HL-60/S4 (cell line): ENCODE data around the gene KCNMA1.

Experiments used
- in situ Hi-C: fragments of 300-500 bp; cut with MboI; formaldehyde crosslinking; loops from 2 replicates; pipeline ENCODE4 v1.14.3; 2022; ENCODE audit warnings: low sequenced_read_pairs

The KCNMA1 gene

DNA sequence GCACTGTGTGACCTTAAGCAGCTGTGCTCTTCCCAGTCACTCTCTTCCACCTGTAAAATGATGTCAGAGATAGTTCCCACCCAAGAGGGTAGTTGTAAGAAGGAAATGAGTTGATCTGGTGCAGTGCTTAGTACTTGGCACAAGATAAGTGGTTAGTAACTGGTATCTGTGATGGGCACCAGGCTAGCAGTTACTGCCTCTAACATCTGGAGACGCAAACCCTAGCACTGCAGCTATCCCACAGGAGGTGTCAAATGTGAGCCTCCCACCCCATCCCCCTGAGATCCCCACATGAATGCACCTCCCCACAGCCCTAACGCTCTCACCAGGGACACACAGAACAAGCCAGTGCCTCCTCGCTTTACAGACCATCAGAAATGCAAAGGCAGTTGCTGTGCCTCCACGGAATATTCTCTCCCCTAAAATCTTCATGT is 72.0 kb downstream of the KCNMA1 start:
- in situ Hi-C loops, result no loop called here

DNA sequence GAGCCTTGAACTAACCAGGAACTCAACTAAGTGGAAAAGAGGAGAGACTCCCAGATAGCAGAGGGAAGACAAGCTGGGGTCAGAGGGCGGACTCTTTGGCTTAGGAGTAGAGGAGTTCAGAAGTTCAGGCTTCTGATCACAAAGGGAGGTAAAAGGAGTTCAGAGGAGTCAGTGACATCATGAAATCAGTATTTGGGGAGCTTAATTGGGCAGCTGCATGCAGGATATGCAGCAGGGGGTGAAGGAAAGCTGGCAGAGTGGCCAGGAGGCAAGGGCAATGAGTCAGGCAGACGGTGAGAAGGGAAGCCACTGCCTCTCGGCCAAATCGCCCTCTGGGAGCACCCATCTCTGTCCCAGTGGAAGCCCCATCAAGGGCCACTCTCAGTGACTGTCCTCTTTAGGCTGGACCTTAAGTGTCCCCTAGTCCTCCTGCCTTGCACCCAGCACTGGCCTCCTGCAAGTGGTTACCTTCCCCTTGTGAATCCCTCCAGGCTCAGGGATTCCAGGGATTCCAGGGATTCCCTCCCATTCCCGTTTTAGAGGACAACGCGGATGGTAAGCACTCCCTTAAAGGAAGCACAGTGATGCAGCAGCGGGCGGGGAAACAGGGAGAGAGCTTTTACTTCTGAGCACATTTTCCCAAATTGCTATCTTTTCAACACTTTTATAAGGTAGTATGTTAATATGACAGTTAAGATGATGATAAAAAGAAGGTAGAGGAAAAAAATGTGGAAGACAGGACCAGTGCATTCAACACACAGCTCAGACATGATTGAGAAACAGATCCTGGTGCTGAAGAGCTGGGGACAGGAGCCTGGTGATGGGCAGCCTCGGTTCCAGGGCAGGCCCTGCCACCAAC is 72.6 kb downstream of the KCNMA1 start:
- in situ Hi-C loops, result no loop called here

DNA sequence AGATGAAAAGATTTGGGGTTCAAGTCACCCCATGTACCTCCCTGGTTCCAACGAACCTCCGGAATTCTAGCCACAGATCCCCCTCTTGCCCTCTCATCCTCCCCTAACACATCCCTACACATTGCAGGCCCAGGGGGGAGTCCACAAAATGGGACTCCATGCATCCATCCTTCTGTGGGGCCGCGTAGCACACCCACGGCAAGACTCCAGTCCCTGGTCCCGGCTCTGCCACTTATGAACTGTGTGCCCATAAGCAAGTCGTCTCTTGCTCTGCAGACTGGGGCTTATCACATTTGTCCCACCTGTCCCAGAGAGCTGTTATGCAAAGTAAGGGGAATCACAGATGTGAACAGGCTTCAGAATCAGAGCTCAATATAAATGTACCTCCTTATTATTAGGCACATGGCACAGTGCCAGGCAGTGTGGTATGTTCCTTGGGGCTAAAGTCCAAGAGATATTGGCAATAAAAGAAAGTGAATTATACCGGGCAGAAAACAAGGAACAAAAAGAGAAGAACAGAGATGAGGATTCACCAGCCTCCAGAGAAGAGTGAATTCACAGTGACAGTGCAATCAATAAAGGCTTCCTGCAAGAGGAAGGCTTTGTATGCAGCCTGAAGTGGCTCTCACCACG is 73.9 kb downstream of the KCNMA1 start:
- in situ Hi-C loops, result no loop called here

DNA sequence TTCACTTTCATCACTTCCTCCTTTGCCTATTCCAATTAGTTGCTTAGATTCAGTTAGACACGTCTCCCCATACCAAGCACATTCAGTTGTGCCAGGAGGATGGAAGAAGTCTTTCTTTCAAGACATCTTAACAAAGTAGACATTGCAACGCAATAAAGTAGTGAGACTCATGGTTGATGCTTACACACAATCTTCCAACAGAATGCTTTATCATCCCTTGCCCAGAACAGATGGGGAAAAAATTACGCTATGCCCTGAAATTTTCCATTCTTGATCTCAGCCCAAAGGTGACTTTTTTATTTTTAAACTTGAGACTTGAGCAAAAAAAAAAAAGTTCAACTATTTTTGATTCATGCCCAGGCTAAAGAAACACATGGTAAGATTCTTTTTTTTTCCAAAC is 74.9 kb downstream of the KCNMA1 start:
- in situ Hi-C loops, result no loop called here

DNA sequence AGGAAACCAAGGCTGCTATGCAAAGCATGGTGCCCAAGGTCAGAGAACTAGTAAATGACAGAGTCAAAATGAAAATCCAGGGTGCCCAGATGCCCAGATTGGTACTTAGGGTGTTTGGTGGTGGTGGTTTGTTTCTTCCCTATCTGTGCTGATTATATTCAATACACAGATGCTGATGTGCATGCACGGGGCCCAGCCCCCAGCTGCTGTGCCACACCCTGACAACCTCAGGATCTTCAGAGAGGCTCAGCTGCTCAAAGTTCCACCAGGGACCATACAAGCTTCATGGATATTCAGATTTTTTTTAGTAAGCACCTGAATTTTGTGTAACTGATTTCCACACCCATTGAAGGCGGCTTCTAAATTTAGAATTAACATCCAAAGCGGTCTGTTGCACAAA is 75.6 kb downstream of the KCNMA1 start:
- in situ Hi-C loops, result no loop called here

DNA sequence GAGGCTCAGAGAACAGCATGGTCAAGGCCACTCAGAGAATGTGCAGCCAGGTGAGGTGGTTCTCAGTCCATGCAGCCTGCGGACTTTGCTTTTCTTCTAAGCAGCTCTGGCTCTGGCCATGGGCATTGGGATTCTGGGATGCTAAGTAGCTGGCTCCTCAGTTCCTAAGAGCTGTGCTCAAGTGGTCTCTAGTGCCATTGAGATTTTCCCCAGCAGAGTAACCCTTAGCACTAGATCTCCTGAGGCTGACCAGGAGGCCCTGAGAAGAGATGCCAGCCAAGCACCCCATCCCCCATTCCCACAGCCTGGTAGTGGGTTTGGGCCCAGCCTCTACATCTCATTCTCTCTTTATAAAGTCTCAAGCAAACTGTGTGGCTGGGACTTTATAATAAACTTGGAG is 77.1 kb downstream of the KCNMA1 start:
- in situ Hi-C loops, result no loop called here

DNA sequence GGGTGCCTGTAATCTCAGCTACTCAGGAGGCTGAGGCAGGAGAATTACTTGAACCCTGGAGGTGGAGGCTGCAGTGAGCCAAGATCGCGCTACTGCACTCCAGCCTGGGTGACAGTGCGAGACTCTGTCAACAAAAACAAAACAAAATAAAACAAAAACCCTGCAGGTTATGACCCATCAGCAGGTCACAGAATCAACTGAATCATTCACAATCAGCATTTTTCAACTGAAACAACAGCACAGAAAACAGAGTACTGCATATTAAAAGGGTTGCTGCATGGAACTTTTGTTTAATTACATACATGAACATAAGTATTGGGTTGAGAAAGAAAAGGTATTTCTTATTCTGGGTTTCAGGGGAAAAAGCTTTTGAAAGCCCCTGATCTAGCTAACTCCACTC is 77.6 kb downstream of the KCNMA1 start:
- in situ Hi-C loops, result no loop called here

DNA sequence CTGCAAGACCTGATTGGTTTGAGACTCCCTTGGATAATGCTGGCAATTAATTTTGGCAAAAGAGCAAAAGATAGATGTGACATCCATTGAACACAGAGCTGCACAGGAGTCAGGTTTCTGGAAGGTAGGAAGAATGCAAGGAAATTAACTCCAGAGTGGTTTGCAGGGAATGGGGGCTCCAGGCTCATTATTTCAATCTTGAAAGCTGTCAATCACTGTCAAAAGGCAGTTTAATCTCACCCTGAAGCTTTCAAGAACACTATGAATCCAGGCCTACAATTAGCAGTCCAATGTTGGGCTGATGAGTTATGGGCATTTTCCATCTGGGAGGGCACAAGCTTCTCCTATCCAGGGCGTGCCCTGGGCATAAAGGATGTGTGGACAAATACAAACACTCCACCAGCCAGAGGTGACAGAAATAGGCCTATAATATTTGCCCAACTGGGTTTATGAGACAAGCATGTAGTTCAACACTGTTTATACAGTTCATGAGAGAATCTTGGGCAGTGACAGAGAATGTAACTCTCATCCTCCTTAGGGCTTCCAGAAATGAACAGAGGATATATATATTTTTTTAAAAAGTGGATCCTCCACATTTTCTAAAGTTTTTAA is 80.5 kb downstream of the KCNMA1 start:
- in situ Hi-C loops, result no loop called here

DNA sequence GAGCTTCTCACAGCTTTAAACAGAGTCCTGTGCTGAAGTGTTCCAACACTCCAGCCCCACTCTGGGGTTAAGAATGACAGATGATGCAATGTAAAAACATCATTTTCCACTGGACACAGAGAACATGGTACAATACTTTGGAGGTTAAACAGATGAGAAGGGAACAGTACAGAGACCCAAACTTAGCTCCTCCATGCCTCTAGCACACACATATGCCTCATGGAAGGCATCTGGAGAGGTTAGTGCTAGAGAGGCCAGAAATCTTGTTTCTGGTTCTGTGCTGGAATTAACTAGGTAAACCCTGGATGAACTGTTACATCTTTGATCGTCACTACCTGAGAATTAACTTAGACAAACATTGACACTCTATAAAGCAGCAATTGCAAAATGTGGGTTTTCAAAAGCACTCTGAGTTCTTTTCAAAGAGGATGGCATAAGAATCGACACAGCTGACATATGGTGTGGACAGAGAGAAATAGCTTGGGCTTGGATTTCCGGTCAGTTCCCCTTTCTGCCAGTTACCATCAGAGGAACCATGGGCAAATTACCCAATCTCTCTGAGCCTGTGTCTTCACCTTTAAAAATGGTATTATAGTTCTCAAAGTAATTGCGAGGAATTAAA is 81.9 kb downstream of the KCNMA1 start:
- in situ Hi-C loops, result no loop called here

DNA sequence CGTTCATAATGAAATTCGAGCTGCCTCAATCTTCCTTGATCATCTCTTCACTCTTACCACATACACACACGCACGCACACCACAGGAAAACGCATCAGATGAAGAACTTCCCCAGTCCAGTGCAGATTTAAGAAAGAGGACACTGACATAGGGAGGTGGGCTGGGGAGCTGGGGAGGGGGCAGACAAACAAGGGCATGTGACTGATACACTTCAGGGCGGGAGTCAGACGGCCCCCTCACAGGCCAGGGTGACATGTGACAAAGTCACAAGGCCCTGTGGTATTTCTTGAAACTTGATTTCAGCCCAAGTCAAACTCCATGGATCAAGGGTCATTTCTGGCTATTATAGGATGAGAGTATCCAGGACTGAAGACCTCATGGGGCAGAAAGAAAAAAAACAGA is 82.6 kb downstream of the KCNMA1 start:
- in situ Hi-C loops, result no loop called here

DNA sequence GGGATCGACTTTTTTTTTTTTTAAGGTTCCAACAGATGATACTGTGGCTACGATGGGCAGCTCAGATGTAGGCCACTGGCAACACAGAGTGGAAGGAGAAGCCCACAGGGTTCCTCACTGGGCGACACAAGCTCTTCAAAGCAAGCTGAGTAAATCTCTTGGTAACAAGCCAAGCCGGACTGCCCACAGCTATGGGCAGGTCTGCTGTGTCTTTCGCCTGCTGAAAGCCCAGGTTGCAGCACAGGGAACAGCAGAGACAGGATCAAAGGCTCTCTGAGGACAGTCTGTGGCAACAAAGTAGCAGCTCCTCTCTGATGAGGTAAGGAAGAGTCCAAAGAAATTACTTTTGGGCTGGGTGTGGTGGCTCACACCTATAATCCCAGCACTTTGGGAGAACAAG is 83.6 kb downstream of the KCNMA1 start:
- in situ Hi-C loops, result no loop called here

DNA sequence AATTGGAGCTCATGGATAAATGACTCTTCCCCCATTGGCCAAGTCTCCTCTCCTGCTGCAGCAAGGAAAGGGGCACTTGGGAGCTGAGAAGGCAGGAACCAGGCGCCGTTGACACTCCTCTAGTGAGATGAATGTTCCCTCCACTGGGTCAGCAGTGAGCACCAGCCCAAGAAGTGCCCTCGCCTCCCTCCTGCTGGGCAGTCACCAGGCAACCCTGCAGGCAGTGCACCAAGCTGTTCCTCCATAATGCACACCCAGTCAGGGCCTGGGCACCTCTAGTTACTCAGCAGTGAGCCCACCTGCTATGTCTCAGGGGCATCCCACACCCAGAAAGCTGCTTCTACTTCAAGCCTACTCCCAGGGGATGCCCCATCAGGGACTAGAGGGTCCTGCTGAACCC is 84.3 kb downstream of the KCNMA1 start:
- in situ Hi-C loops, result no loop called here

DNA sequence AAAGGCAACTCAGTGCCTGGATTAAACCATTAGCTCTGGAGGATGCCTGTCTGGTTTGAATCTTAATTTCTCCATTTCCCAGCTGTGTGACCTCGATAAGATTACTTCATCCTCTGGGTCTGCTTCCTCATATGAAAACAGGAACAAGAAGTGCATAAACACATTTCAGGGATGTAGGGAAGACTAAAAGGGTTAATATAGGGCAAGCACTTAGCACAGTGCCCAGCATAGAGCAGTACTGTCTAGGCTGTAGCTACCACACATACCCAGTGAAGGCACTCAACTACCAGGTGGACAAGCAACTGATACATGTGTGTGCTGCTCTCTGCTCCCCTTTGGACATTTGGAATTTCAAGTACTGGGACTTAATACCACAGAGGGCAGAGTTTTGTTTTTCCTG is 85.4 kb downstream of the KCNMA1 start:
- in situ Hi-C loops, result no loop called here

DNA sequence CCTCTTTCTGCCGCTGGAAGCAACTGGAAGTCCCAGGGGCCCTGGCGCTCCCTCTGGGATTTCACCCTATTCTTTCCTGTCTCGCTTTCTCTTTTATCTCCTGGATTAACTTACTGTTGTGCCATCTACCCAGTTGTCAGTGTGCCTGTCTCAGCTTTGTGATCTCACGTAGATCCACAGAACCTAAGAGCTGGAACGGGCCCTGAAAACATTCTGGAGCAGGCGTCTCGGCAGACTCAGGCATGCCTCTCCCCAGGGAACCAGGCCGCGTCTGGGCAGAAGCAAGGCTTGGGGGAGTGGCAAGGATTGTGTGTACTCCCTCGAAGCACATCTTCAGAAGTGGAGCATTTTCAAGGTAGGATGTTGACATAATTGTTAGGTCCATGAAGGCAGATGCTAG is 87.2 kb downstream of the KCNMA1 start:
- in situ Hi-C loops, result no loop called here

DNA sequence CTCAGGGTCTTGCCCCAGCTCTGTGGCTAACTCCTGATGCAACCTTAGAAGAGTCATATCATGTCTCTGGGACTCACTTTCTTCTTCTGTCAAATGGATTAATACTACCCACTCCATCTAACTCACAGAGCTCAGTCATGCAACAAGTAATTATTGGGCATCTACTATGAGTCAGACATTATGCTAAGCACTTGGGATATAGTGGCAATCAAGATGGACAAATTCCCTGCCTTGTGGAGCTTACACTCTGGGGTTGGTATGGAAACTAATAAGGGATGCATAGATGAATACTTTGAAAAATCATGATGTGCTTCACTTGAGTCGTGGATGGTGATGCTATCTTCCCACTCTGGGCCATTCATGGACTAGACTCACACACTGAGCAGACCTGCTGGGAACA is 88.9 kb downstream of the KCNMA1 start:
- in situ Hi-C loops, result no loop called here

DNA sequence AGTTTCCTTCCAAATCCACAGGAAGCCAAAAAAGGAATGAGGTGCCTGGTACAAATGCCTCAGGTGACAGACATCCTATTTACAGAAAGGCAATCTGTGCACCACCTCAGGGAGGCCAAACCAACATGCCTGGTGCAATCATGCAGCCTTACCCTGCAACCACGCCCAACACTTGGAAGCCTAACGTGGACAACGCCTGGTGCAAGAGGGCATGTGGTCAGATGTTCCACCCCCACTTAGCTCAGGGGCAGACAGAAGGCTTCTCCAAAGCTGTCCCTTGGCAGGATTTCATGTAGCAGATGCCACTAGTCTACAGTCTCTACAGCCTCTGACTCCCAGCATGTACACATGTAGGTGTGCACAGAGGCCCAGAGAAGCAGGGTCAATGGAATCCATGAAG is 89.5 kb downstream of the KCNMA1 start:
- in situ Hi-C loops, result no loop called here

DNA sequence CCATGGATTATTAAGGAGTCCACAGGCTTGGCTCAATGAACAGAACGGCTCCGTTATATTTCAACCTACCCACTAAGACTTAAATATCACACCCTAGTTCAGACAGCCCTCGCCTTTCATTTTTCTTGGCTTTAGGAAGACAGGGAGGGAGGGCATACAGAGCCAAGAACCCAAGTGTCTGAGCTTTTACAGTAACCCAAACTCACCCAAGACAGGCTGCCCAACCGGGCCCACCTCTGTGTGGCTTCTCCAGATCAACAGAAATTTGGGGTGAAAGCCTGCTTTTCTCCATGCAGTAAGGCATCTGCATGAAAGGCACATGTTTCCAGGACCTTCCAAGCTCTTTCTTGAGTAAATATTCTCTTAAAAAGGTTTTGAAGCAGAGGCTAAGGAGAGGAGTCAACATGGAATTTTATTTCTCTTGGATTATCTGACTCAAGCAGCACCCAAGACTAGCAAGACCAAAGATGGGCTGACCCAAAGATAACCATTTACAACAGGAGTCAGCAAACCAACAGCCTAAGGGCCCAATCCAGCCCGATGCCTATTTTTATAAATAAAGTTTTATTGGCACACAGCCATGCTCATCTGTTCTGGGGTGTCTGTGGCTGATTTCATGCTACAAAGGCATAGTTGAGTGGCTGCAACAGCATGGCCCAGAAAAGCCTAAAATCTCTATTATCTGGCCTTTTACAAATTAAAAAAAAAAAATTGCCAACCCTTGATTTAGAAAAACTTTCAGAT is 90.1 kb downstream of the KCNMA1 start:
- in situ Hi-C loops, result no loop called here

DNA sequence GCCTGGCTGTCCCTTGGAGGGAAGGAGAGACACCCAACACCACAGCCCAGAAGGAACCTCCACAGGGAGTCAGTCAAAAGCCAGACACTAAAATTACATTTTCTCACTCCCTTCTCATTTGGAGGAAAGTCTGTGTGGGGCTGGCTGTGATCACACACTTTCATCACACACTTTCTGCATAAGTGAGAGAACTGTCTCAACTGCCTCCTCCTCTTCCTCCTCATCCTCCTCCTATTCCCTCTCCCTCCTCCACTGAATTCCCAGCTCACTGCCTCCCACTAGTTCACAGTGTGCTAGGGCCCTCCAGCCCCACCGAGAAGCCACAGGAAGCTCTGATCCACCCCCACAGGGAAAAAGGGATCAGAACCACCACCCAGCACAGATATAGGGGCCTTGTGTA is 91.6 kb downstream of the KCNMA1 start:
- in situ Hi-C loops, result no loop called here

DNA sequence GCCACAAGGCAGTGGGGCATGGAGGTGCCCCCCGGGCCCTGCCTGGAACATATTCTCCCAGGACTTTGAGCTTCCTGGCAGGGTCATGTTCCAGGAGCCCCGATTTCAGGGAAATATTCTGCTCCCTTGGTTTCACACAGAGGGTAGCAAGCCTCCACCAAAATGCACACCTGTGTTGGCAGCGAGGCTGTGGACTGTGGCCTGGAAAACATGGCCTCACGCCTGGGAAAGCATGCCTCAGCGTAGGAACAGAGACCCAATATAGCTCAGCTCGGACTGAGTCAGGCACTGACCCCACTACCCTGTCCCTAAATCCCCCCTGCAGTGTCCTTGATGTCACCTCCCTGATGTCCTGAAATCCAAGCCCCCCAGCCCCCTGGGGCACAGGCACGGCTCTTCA is 92.0 kb downstream of the KCNMA1 start:
- in situ Hi-C loops, result no loop called here

DNA sequence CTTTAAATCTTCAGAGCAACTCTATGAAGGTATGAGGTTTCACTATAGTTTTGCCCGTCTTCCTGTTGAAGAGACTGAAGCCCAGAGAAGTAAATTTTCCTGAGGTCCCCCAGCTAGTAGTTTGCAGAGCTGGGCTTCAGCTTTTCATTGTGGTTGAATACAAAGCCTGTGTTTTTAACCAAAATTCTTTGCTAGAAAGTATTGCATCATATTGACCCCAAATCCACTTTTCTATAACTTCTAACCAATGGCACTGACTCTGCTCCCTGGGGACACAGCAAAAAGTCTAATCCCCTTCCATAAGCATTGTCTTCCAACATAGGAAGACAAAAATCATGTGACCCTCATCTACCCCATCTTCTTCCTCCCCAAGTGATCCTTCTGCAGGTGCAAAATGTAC is 93.0 kb downstream of the KCNMA1 start:
- in situ Hi-C loops, result no loop called here

DNA sequence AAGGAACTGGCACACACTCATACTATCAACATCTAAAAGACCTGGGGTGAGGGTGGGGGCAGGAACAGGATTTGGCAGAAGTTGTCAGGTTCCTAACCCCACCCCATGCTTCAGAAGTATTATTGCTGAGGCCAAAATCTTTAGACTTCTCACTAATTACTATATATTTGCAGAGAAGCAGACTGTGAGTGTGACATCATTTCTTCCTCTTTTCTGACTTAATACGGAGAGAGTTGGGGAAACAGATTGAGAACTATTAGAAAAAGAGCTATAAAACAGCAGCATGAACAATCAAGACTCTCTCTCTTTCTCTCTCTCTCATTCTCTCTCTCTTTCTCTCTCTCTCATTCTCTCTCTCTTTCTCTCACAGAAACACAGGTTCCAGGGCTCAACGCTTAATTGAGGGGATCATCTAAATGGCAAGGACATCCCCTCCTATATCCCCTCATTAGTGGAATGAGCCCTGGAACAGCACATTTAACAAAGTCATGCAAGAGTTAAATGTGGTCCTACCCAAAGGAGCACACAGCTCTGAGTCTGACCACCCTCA is 94.8 kb downstream of the KCNMA1 start:
- in situ Hi-C loops, result no loop called here
